ENCODE measurements around the gene REM2. TPM values are rescaled to one million over a fixed set of nuclear protein-coding genes. Genes with fewer than 3 reads are reported as not detected.

Gene REM2
- total RNA-seq, 1 experiment from 2014 or later, result 1.2 TPM

- no peaks in the 10 kb centered on the region for H3K9me3 ChIP-seq (ENCODE audit: control insufficient read depth, low read depth, low read length)
- peak overlapping the region; percentile 35 for H3K4me2 ChIP-seq (ENCODE audit: insufficient read depth, insufficient read length, low read length)
- no CpG with 5 or more reads among the region's 10 CpGs for WGBS (ENCODE audit: extremely low coverage, insufficient read length, low lambda C conversion rate)
- no peak overlapping the region for H3K27ac ChIP-seq (ENCODE audit: insufficient read length, low read depth, low read length)
- Mint-ChIP-seq H3K27ac (peak overlapping the region in 2 of 3 experiments; percentile 71 to 90; a peak in 3 of 7 replicates), H3K36me3 (ENCODE audit: insufficient read depth in 1 of 3, low read depth in 3 of 3) (peaks cover 0 to 16% (median 5%) of the 10 kb centered on the region in 3 experiments), H3K27me3 (ENCODE audit: low read depth) (no peaks in the 10 kb centered on the region), H3K4me1 (peaks cover 14 to 17% of the 10 kb centered on the region in 2 experiments), H3K4me3 (peak overlapping the region; percentile 77 to 92), H3K9me3 (no peaks in the 10 kb centered on the region)
- H3K79me2 ChIP-seq (ENCODE audit: insufficient read depth, low read length), result no peaks in the 10 kb centered on the region
- H3K9ac ChIP-seq (ENCODE audit: extremely low read depth, insufficient read length, low read length), result no peak overlapping the region
- no peak overlapping the region for H3K56ac ChIP-seq (ENCODE audit: insufficient read length, low read depth, low read length)
- no peaks in the 10 kb centered on the region for H3K23me2 ChIP-seq (ENCODE audit: insufficient read length, low read depth, low read length, poor library complexity, severe bottlenecking)
- no peak overlapping the region for H2BK120ac ChIP-seq (ENCODE audit: low read depth, low read length, poor library complexity, severe bottlenecking)
- no peak overlapping the region for H3K18ac ChIP-seq (ENCODE audit: insufficient read length, low read depth, low read length)
- H4K8ac ChIP-seq (replicated peaks; ENCODE audit: insufficient read length, low read depth, low read length), result no peak overlapping the region
- no peak overlapping the region for H3K4ac ChIP-seq (ENCODE audit: low read depth, low read length)
- no peak overlapping the region for H2BK12ac ChIP-seq (ENCODE audit: insufficient read length, low read depth, low read length)
- no peak overlapping the region for H4K5ac ChIP-seq (ENCODE audit: insufficient read length, low read depth, low read length)
- H3K14ac ChIP-seq (ENCODE audit: insufficient read depth, low read length), result no peak overlapping the region
- no peak overlapping the region for H2BK5ac ChIP-seq (ENCODE audit: insufficient read length, low read length)
- no peaks in the 10 kb centered on the region for H3K27me3 ChIP-seq (ENCODE audit: insufficient read depth, low read length)
- no peak overlapping the region for H2BK20ac ChIP-seq (ENCODE audit: low read depth, low read length, poor library complexity, severe bottlenecking)
- no peaks in the 10 kb centered on the region for H3K79me1 ChIP-seq (ENCODE audit: insufficient read depth, low read depth, low read length, poor library complexity, severe bottlenecking)
- H2AFZ ChIP-seq (ENCODE audit: low read length), result no peak overlapping the region
- DNase-seq, result no peak
- no peaks in the 10 kb centered on the region for H4K20me1 ChIP-seq (ENCODE audit: control insufficient read depth, insufficient read depth, insufficient read length)
- no peak overlapping the region for H2AK5ac ChIP-seq (ENCODE audit: insufficient read length, low read length)
- H4K91ac ChIP-seq (ENCODE audit: insufficient read length, low read depth, low read length), result no peak overlapping the region
- no peak overlapping the region for H3K23ac ChIP-seq (ENCODE audit: insufficient read length, low read depth, low read length)
- H3T11ph ChIP-seq (ENCODE audit: low read length), result no peak overlapping the region
- H3K4me1 ChIP-seq (ENCODE audit: insufficient read depth, low read length), result peaks cover 4% of the 10 kb centered on the region; the same call in 1 of the 2 replicates
- no peak; the same call in 2 of the 3 replicates for TF ChIP-seq CTCF (conservative IDR thresholded peaks at IDR 0.05)
- H2BK15ac ChIP-seq (ENCODE audit: low read depth, low read length), result no peak overlapping the region
These were observed 10.0 kb upstream of the REM2 start for GRCh38 chr14:22872833-22873520.
